ENCODE measurements around the gene SLX9.
"Not testable (repeated sequence)": the region's sequence is repeated elsewhere in the genome, so short reads cannot be mapped to it uniquely, and the experiment has no call there.

The SLX9 gene

GRCh38 chr21:44916965-44917364 lies 22.9 kb upstream of the SLX9 start:
- no peak for DNase-seq

GRCh38 chr21:44917446-44918106 lies 22.3 kb upstream of the SLX9 start:
- no peak for DNase-seq

- DNase-seq: no peak
Measured at GRCh38 chr21:44918107-44918470, 21.7 kb upstream of the SLX9 start.

- no peak for DNase-seq
Measured at GRCh38 chr21:44918581-44919033, 21.2 kb upstream of the SLX9 start.

- DNase-seq: no peak
Measured at GRCh38 chr21:44919111-44919912, 20.5 kb upstream of the SLX9 start.

GRCh38 chr21:44919913-44920693 lies 19.7 kb upstream of the SLX9 start:
- no peak for DNase-seq

GRCh38 chr21:44920694-44921604 lies 18.9 kb upstream of the SLX9 start, which contains the start of gene ITGB2:
ITGB2 (minus strand) TSS chr21:44920899; CDS start chr21:44910782, 10,117 bp downstream.
- no peak for DNase-seq

GRCh38 chr21:44921928-44922327 lies 17.9 kb upstream of the SLX9 start:
- DNase-seq: no peak

GRCh38 chr21:44923480-44924084 lies 16.2 kb upstream of the SLX9 start:
- no peak for DNase-seq

GRCh38 chr21:44924606-44925377 lies 15.0 kb upstream of the SLX9 start:
- no peak for DNase-seq

- DNase-seq: no peak
Measured at GRCh38 chr21:44925378-44925755, 14.5 kb upstream of the SLX9 start.

- DNase-seq: no peak
Measured at GRCh38 chr21:44926331-44927101, 13.3 kb upstream of the SLX9 start.

- DNase-seq: no peak
Measured at GRCh38 chr21:44927259-44927586, 12.6 kb upstream of the SLX9 start.

- no peak for DNase-seq
Measured at GRCh38 chr21:44927587-44928461, 12.0 kb upstream of the SLX9 start.

GRCh38 chr21:44928500-44929241 lies 11.2 kb upstream of the SLX9 start:
- DNase-seq: not testable (repeated sequence)

GRCh38 chr21:44929242-44929798 lies 10.5 kb upstream of the SLX9 start:
- DNase-seq: no peak

- DNase-seq: no peak
Measured at GRCh38 chr21:44929799-44930542, 9.9 kb upstream of the SLX9 start.

- DNase-seq: no peak
Measured at GRCh38 chr21:44930543-44930981, 9.3 kb upstream of the SLX9 start.

All from NCI-H1436 treated with DMSO at 0.1 percent for 48 hours (cell line).